SJCRH30 (cell line): ENCODE results near the gene ADGRG3. TPM values are rescaled to one million over a fixed set of nuclear protein-coding genes. Genes with fewer than 3 reads are reported as not detected.
A peak's percentile ranks its signal among the peaks of the same experiment; 100 is the strongest.
"Not testable (repeated sequence)": the region's sequence is repeated elsewhere in the genome, so short reads cannot be mapped to it uniquely, and the experiment has no call there.

Source experiments
- DNase-seq, 2 experiments: peaks; one replicate each; pipeline ENCODE4 v3.0.0-alpha.2; 2015 to 2020
- H3K27ac ChIP-seq: fragments of 250-450 bp; sonication (Bioruptor Pico); 2 replicates; pipeline ENCODE4 v1.5.1; 2020; ENCODE audit warnings: mild to moderate bottlenecking, moderate library complexity
- H3K27me3 ChIP-seq: fragments of 250-450 bp; sonication (Bioruptor Pico); 2 replicates; pipeline ENCODE4 v1.5.1; 2020; ENCODE audit warnings: mild to moderate bottlenecking, moderate library complexity
- H3K36me3 ChIP-seq: fragments of 250-450 bp; sonication (Bioruptor Pico); 2 replicates; pipeline ENCODE4 v1.5.1; 2020; ENCODE audit warnings: mild to moderate bottlenecking, moderate library complexity
- H3K4me1 ChIP-seq: fragments of 250-450 bp; sonication (Bioruptor Pico); 2 replicates; pipeline ENCODE4 v1.5.1; 2020; ENCODE audit warnings: mild to moderate bottlenecking, moderate library complexity
- H3K4me3 ChIP-seq: fragments of 250-450 bp; sonication (Bioruptor Pico); 2 replicates; pipeline ENCODE4 v1.5.1; 2020; ENCODE audit warnings: mild to moderate bottlenecking, moderate library complexity
- H3K9me3 ChIP-seq: fragments of 250-450 bp; sonication (Bioruptor Pico); replicated peaks from 2 replicates; pipeline ENCODE4 v1.5.1; 2020; ENCODE audit warnings: mild to moderate bottlenecking, moderate library complexity
- total RNA-seq: library from RNA; depleted of rRNA; stranded (reverse); fragments of >200 nt; shearing (Covaris generic); gene quantifications from 2 replicates; pipeline ENCODE4 v1.2.3, GENCODE V29; 2014

ADGRG3 gene
- total RNA-seq, 1 experiment from 2014 or later = not detected

DNA sequence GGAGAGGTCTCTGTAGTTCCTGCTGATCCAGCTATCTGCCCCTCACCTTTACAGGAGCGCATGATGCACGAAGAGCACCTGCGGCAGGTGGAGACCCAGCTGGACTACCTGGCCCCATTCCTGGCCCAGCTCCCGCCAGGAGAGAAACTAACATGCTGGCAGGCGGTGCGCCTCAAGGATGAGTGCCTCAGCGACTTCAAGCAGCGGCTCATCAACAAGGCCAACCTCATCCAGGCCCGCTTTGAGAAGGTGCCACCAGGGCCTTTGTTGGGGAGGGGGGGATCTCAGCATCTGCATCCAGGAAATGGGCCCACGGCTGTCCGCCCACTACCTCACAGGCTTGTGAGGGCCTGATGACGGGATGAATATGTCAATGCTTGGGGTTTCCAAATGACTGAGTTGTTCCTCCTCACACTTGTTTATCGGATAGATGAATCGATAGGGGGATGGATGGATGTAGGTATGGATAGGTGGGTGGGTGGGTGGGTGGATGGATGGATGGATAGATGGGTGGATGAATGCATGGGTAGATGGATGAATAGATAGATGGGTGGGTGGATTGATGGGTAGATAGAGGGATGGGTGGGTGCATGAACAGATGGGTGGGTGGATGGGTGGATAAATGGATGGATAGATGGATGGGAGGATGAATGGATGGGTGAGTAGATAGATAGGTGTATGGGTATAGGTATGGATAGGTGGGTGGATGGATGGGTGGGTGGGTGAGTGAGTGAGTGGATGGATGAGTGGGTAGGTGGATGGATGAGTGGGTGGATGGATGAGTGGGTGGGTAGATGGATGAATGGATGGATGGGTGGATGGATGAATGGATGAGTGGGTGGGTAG is 60.5 kb downstream of the ADGRG3 start:
- no peaks in the 10 kb centered on the region for H3K36me3 ChIP-seq
- no peak for DNase-seq
- no peak overlapping the region for H3K27ac ChIP-seq
- no peaks in the 10 kb centered on the region for H3K4me1 ChIP-seq
- H3K27me3 ChIP-seq = peaks cover 4% of the 10 kb centered on the region; the same call in 1 of the 2 replicates
- no peak overlapping the region for H3K4me3 ChIP-seq
- no peaks in the 10 kb centered on the region for H3K9me3 ChIP-seq

GRCh38 chr16:57729182-57729484 is 61.0 kb downstream of the ADGRG3 start:
- H3K9me3 ChIP-seq = no peaks in the 10 kb centered on the region
- no peak for DNase-seq
- no peaks in the 10 kb centered on the region for H3K36me3 ChIP-seq
- H3K4me3 ChIP-seq = no peak overlapping the region
- no peaks in the 10 kb centered on the region for H3K4me1 ChIP-seq
- H3K27ac ChIP-seq = no peak overlapping the region
- H3K27me3 ChIP-seq = peaks cover 4% of the 10 kb centered on the region; the same call in 1 of the 2 replicates

GRCh38 chr16:57729852-57730251 is 61.7 kb downstream of the ADGRG3 start:
- not testable (repeated sequence) for H3K27ac ChIP-seq, H3K36me3 ChIP-seq, DNase-seq, H3K27me3 ChIP-seq, H3K4me3 ChIP-seq, H3K9me3 ChIP-seq, H3K4me1 ChIP-seq

DNA sequence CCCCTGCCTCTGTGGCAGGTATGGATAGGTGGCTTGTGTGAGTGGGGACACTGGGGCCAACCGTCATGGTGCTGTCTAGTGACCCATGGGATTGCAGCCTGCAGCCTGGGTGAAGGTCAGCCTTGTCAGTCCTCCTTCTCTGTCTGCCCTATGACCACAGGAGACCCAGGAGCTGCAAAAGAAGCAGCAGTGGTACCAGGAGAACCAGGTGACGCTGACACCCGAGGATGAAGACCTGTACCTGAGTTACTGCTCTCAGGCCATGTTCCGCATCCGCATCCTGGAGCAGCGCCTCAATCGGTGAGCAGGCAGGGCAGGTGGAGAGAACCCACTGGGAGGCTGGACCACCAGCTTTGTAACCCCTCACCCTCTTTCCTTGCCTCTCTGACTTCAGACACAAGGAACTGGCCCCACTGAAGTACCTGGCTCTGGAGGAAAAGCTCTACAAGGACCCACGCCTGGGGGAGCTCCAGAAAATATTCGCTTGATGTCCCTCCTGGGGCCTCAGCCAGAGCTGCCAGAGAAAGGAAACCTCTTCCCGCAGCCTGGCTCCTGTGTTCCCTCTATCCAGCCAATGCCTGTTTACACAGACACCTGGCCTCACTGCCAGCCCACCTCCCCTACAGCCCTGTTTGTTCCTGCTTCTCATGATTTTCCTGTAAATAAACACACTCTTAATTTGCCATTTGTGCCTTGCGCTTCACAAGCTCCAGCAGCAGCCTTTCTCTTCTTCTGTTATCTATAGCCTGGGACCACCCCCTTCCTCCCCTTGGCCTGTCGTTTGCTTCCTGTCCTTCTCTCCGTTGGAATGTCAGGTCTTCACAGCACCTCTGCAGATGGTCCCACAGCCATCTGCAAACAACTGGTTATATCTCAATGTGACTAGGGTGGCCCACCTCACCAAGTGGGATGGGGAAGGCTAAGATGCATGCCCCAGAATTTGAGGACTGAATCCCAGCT is 62.9 kb downstream of the ADGRG3 start:
- Histone ChIP-seq H3K36me3 (no peaks in the 10 kb centered on the region), H3K27me3 (no peaks in the 10 kb centered on the region), H3K27ac (no peak overlapping the region), H3K4me1 (no peaks in the 10 kb centered on the region), H3K9me3 (no peaks in the 10 kb centered on the region), H3K4me3 (no peak overlapping the region)
- no peak for DNase-seq

- no peaks in the 10 kb centered on the region for H3K36me3 ChIP-seq
- DNase-seq = no peak
- H3K27ac ChIP-seq = no peak overlapping the region
- no peaks in the 10 kb centered on the region for H3K9me3 ChIP-seq
- no peaks in the 10 kb centered on the region for H3K27me3 ChIP-seq
- H3K4me1 ChIP-seq = peaks cover 1% of the 10 kb centered on the region
- H3K4me3 ChIP-seq = no peak overlapping the region
Measured at GRCh38 chr16:57732037-57732436, 63.9 kb downstream of the ADGRG3 start.

- Histone ChIP-seq H3K9me3 (no peaks in the 10 kb centered on the region), H3K4me1 (peaks cover 5% of the 10 kb centered on the region), H3K27me3 (no peaks in the 10 kb centered on the region), H3K27ac (no peak overlapping the region), H3K4me3 (no peak overlapping the region), H3K36me3 (no peaks in the 10 kb centered on the region)
- DNase-seq = no peak
Measured at GRCh38 chr16:57732714-57733113, 64.6 kb downstream of the ADGRG3 start.

DNA sequence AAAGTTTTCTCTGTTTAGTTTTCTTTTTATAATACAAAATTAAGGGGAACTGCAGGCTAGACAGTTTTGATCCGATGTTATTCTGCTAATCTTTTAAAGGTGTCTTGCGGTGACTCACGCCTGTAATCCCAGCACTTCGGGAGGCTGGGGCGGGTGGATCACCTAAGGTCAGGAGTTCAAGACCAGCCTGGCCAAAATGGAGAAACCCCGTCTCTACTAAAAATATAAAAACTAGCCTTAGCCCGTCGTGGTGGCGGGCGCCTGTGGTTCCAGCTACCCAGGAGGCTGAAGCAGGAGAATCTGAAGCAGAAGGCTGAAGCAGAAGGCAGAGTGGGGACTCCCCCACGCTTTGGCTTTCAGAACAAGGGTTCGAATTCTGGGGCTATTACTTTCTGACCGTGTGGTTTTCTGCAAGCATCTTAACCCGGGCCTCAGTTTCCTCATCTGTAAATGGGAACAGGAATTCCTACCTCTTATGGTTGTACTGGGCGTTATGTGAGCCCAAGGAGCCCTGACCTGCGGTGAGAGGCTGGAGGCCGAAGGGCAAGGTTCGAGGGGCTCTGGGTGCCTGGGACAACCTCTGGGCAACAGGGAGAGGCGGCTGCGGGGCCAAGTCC is 66.3 kb downstream of the ADGRG3 start:
- Histone ChIP-seq H3K9me3 (no peaks in the 10 kb centered on the region), H3K36me3 (no peaks in the 10 kb centered on the region), H3K4me1 (peaks cover 5% of the 10 kb centered on the region), H3K27me3 (no peaks in the 10 kb centered on the region), H3K4me3 (peak overlapping the region; percentile 77), H3K27ac (peak overlapping the region; percentile 76)
- DNase-seq = no peak

GRCh38 chr16:57734925-57735754 is 67.0 kb downstream of the ADGRG3 start:
- Histone ChIP-seq H3K4me1 (peaks cover 5% of the 10 kb centered on the region), H3K27ac (peak overlapping the region; percentile 76)

GRCh38 chr16:57735755-57736418 is 67.8 kb downstream of the ADGRG3 start, which contains the start of gene KATNB1:
Gene KATNB1, plus strand, starts transcription at chr16:57735770. Its CDS starts 1,474 bp downstream, at chr16:57737244.
- DNase-seq = peak in 1 of 2 experiments; percentile 52
- H3K4me3 ChIP-seq = peak within 1 kb of the TSS; percentile 77
- no peaks in the 10 kb centered on the region for H3K36me3 ChIP-seq
- no peaks in the 10 kb centered on the region for H3K9me3 ChIP-seq
- no peaks in the 10 kb centered on the region for H3K27me3 ChIP-seq
- H3K27ac ChIP-seq = peak within 1 kb of the TSS; percentile 76
- peaks cover 5% of the 10 kb centered on the region for H3K4me1 ChIP-seq

More at GRCh38 chr16:57734925-57735754, 67.0 kb downstream of the ADGRG3 start:
- DNase-seq = peak; percentile 100
- Histone ChIP-seq H3K36me3 (no peaks in the 10 kb centered on the region), H3K4me3 (peak overlapping the region; percentile 77), H3K9me3 (no peaks in the 10 kb centered on the region), H3K27me3 (no peaks in the 10 kb centered on the region)

- DNase-seq = peak; percentile 72 to 80
- Histone ChIP-seq H3K36me3 (no peaks in the 10 kb centered on the region), H3K9me3 (no peaks in the 10 kb centered on the region), H3K27me3 (no peaks in the 10 kb centered on the region), H3K4me3 (peak overlapping the region; percentile 77), H3K27ac (peak overlapping the region; percentile 63), H3K4me1 (peaks cover 11% of the 10 kb centered on the region)
Measured at GRCh38 chr16:57736419-57737351, 68.6 kb downstream of the ADGRG3 start.

DNA sequence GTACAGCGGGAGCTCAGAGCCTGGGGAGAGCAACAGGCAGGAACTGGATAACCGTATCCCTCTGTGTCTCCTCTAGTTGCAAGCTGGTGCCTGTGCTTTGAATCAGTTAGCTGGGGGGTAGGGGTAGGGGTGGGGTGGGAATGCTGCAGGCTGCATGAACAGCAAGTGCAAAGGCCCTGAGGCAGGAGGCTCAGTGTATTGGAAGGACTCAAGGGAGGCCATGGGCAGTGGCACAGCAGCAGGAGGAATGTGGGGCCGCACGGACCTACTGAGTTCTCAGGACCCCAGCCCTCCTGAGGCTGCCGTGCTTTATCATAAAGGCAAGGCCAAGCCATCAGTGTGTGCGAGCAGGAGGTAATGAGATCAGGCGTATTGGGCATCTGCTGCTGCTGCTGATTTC is 70.7 kb downstream of the ADGRG3 start:
- no peaks in the 10 kb centered on the region for H3K9me3 ChIP-seq

More for the DNA sequence above, 70.7 kb downstream of the ADGRG3 start:
- peaks cover 21% of the 10 kb centered on the region for H3K4me1 ChIP-seq
- no peaks in the 10 kb centered on the region for H3K36me3 ChIP-seq
- H3K27ac ChIP-seq = no peak overlapping the region
- no peaks in the 10 kb centered on the region for H3K27me3 ChIP-seq
- H3K4me3 ChIP-seq = no peak overlapping the region
- DNase-seq = no peak
